Osteoblast (primary cell): ENCODE data around the gene SVOP. TPM values are rescaled to one million over a fixed set of nuclear protein-coding genes. Genes with fewer than 3 reads are reported as not detected.

Source experiments
- DNase-seq: peaks from one replicate; pipeline ENCODE4 v3.0.0; 2011; ENCODE audit warnings: low spot score, mixed read lengths; ENCODE audit not compliant: insufficient read length; ENCODE audit errors: missing footprints
- H2AFZ ChIP-seq: 2 replicates; pipeline ENCODE4 v1.6.0; 2011; ENCODE audit warnings: mild to moderate bottlenecking, low read length
- H3K27ac ChIP-seq: 2 replicates; pipeline ENCODE4 v1.5.1; 2011; ENCODE audit warnings: mild to moderate bottlenecking, low read depth, low read length, moderate library complexity
- H3K27me3 ChIP-seq: 2 replicates; pipeline ENCODE4 v1.6.0; 2012; ENCODE audit warnings: mild to moderate bottlenecking, control low read depth, inconsistent platforms, low read length, moderate library complexity; ENCODE audit not compliant: insufficient read depth
- H3K36me3 ChIP-seq: 2 replicates; pipeline ENCODE4 v1.5.1; 2011; ENCODE audit warnings: mild to moderate bottlenecking, low read length, control low read depth, moderate library complexity; ENCODE audit not compliant: insufficient read depth
- H3K4me1 ChIP-seq: 2 replicates; pipeline ENCODE4 v1.5.1; 2011; ENCODE audit warnings: mild to moderate bottlenecking, low read length, control low read depth, moderate library complexity; ENCODE audit not compliant: insufficient read depth
- H3K4me2 ChIP-seq: 2 replicates; pipeline ENCODE4 v1.6.0; 2011; ENCODE audit warnings: mild to moderate bottlenecking, low read length; ENCODE audit not compliant: insufficient read depth
- H3K4me3 ChIP-seq: fragments of 200-600 bp; sonication (generic); 3 replicates; pipeline ENCODE4 v1.5.1; 2012; ENCODE audit warnings: mild to moderate bottlenecking, low read length, inconsistent platforms; ENCODE audit not compliant: insufficient read depth
- H3K79me2 ChIP-seq: 2 replicates; pipeline ENCODE4 v1.6.0; 2012; ENCODE audit warnings: mild to moderate bottlenecking, low read length, control low read depth, inconsistent platforms; ENCODE audit not compliant: insufficient read depth
- H3K9me3 ChIP-seq: 2 replicates; pipeline ENCODE4 v1.5.1; 2011; ENCODE audit warnings: low read depth, low read length, control low read depth
- H4K20me1 ChIP-seq: 2 replicates; pipeline ENCODE4 v1.6.0; 2012; ENCODE audit warnings: mild to moderate bottlenecking, low read length, control low read depth; ENCODE audit not compliant: insufficient read depth
- CTCF ChIP-seq: IDR thresholded peaks from 2 replicates; pipeline ENCODE4 v1.5.1; 2011; ENCODE audit warnings: mild to moderate bottlenecking, low read depth, low read length, moderate library complexity; ENCODE audit errors: extremely low read depth
- total RNA-seq: library from RNA; depleted of rRNA; stranded (reverse); fragments of >200 nt; gene quantifications from 2 replicates; pipeline ENCODE4 v1.2.3, GENCODE V29; 2012

The SVOP gene
- total RNA-seq, result not detected in 2 replicates

DNA sequence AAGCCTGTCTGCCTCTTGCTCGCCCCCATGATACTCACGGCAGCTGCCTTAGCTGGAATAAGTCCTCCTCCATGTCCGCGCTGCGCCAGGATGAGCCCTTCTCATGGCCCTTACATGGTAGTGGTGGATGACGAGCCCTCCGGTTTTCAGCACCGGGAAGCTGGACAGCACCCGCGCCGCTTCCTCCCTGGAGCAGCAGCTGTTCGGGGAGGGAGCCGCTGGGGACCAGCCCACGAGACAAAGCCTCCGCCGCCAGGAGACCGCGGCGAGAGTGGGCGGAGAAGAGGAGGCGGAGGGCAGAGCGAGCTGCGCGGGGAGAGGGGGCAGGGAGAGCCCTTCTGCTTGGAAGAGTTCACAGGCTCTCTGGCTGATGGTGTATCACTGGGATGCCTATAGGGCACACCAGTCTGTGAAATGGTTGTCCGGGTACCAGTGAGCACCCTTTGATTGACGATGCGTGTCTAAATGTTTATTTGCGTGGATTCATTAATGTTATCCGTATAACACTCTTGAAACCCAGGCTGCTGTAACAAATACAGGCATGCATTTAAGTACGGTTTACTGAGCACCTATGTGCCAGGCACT lies at the start of gene SVOP:
SVOP (minus strand) TSS at position 273 of the 585 bp plus-strand sequence; CDS start at position 73, 200 bp downstream.
- H3K36me3 ChIP-seq, result no peaks in the 10 kb centered on the region
- no peaks in the 10 kb centered on the region for H4K20me1 ChIP-seq
- H3K27ac ChIP-seq, result no peak within 1 kb of the TSS
- no peaks in the 10 kb centered on the region for H3K9me3 ChIP-seq
- H3K4me2 ChIP-seq, result peak within 1 kb of the TSS; percentile 71
- H3K4me3 ChIP-seq, result peak within 1 kb of the TSS; percentile 47
- peak within 1 kb of the TSS; percentile 59 for H2AFZ ChIP-seq
- no peaks in the 10 kb centered on the region for H3K4me1 ChIP-seq
- no peaks in the 10 kb centered on the region for H3K27me3 ChIP-seq
- TF ChIP-seq CTCF, result no peak
- no peaks in the 10 kb centered on the region for H3K79me2 ChIP-seq
- peak; percentile 90 for DNase-seq

GRCh38 chr12:109069307-109070271 lies 48.7 kb upstream of the SVOP start:
- H3K36me3 ChIP-seq, result peaks cover 35% of the 10 kb centered on the region
- no peak for TF ChIP-seq CTCF
- no peak overlapping the region for H3K4me2 ChIP-seq
- H3K4me3 ChIP-seq, result no peak overlapping the region
- no peak overlapping the region for H3K27ac ChIP-seq
- no peaks in the 10 kb centered on the region for H3K9me3 ChIP-seq
- H3K4me1 ChIP-seq, result no peaks in the 10 kb centered on the region
- no peaks in the 10 kb centered on the region for H3K79me2 ChIP-seq
- no peaks in the 10 kb centered on the region for H4K20me1 ChIP-seq
- no peak for DNase-seq
- no peak overlapping the region for H2AFZ ChIP-seq
- H3K27me3 ChIP-seq, result no peaks in the 10 kb centered on the region

DNA sequence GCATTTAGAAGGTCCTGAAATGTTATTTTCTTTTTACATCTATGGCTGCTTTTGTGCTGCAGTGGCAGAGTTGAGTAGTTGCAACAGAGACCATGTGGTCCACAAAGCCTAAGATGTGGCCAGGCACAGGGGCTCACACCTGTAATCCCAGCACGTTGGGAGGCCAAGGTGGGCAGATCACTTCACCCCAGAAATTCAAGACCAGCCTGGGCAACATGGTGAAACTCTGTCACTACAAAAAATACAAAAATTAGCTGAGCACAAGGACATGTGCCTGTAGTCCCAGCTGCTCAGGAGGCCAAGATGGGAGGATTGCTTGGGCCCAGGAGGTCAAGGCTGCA lies 45.0 kb upstream of the SVOP start:
- Histone ChIP-seq H3K79me2 (no peaks in the 10 kb centered on the region), H2AFZ (no peak overlapping the region), H3K27me3 (no peaks in the 10 kb centered on the region), H3K27ac (no peak overlapping the region), H3K4me1 (no peaks in the 10 kb centered on the region), H3K4me2 (no peak overlapping the region), H4K20me1 (no peaks in the 10 kb centered on the region), H3K4me3 (no peak overlapping the region), H3K36me3 (peaks cover 22% of the 10 kb centered on the region), H3K9me3 (no peaks in the 10 kb centered on the region)
- DNase-seq, result no peak
- TF ChIP-seq CTCF, result no peak
